ENCODE results near the gene LNX2.
"Not testable (repeated sequence)": the region's sequence is repeated elsewhere in the genome, so short reads cannot be mapped to it uniquely, and the experiment has no call there.

Gene LNX2

DNA sequence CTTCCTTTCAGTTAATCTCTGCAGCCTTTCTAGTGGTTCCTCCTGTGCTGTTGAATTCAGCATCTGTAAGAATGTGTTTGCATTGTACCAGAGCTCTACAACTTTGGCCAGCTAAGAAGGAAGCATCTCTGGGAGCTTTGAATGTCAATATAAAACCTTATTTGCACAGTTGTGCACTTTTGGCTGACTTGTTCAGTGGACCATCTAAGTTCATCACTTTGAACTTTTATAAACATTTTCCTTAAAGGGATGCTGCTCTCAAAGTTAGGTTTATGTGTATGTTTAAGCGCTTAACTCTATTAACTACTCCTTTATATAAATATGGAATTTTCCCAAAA lies 16.9 kb upstream of the LNX2 start:
- no peak for DNase-seq (ENCODE audit: low read depth, low spot score)

DNA sequence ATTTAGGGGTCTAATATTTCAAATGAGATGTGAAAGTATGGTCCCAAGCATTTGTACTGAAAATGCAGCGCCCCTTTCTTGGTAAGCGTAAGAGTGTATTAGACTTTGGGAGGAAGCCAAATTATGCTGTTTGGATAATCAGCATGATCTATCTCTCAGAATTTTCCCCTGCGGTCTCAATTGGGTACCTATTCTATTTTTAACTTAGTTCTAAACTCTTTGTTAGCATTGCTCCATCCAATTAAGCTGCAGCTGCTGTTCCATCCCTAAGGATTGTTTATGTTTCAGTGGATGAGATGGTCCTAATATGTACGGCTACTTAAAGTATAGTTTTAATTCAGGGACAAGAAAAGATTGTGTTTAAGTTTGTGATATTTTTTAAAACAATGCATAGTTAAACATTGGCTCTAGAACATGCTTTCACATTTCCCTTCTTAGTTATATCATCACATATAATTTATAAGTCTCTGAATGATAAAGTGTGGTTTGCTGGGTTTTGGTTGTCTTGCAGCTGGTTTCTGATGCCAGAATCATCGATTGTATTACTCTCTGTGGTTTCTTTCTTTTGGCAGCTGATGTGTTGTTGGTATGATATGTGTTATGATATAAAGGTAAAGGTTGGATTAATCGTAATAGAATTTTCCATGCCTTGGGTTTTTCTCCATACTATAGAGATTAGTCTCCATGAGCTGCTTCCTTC lies 16.4 kb upstream of the LNX2 start:
- DNase-seq (ENCODE audit: low read depth, low spot score) = no peak

- DNase-seq (ENCODE audit: low read depth, low spot score) = no peak
These were observed 14.9 kb upstream of the LNX2 start for GRCh38 chr13:27635266-27635665.

GRCh38 chr13:27634791-27635190 lies 14.5 kb upstream of the LNX2 start:
- no peak for DNase-seq (ENCODE audit: low read depth, low spot score)

DNA sequence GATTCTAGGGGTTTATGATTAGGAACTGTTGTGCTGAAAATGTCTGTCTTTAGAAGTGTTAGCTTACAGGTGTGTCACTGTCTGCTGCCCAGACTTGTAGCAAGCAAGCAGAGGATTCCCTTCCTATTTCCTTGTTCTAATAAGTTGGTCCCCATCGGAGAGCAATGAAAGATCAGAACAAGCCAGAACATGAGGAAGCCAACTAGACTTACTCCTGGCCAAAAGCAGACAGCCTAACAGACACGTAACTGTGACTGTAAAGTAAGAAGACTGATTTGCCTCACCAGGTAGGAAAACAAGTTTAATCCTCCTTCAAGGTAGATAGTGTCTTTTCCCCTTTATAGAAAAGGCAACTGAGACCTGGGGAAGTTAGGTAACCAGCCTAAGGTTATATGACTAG lies 13.9 kb upstream of the LNX2 start:
- no peak for DNase-seq (ENCODE audit: low read depth, low spot score)

- DNase-seq (ENCODE audit: low read depth, low spot score) = no peak
These were observed 12.3 kb upstream of the LNX2 start for GRCh38 chr13:27632648-27633047.

DNA sequence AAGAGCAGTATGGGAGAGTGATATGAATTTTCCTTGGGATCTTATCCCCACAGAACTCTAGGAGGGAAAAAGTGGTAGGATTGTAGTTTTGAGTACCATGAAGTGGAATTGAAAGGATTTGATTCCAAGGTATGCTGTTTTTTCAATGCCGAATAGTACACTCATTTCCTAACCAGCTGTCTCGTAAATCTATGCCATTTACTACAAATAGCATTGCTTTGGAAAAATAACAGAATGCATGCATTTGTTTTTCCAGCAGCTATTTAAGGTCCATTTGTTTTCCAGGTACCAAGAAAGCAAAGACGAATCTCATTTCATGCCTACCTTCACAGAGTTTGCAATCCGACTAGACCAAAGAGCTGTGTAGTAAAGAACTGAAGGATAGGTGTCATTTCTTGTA lies 11.9 kb upstream of the LNX2 start:
- DNase-seq (ENCODE audit: low read depth, low spot score) = no peak

GRCh38 chr13:27631665-27632064 lies 11.3 kb upstream of the LNX2 start:
- no peak for DNase-seq (ENCODE audit: low read depth, low spot score)

GRCh38 chr13:27631156-27631555 lies 10.8 kb upstream of the LNX2 start:
- DNase-seq (ENCODE audit: low read depth, low spot score) = no peak

GRCh38 chr13:27628766-27629165 lies 8.4 kb upstream of the LNX2 start:
- not testable (repeated sequence) for DNase-seq (ENCODE audit: low read depth, low spot score)

- no peak for DNase-seq (ENCODE audit: low read depth, low spot score)
These were observed 7.8 kb upstream of the LNX2 start for GRCh38 chr13:27628081-27628480.

GRCh38 chr13:27627380-27627779 lies 7.1 kb upstream of the LNX2 start:
- DNase-seq (ENCODE audit: low read depth, low spot score) = no peak

- no peak for DNase-seq (ENCODE audit: low read depth, low spot score)
These were observed 5.5 kb upstream of the LNX2 start for GRCh38 chr13:27625839-27626238.

- DNase-seq (ENCODE audit: low read depth, low spot score) = no peak
These were observed 3.7 kb upstream of the LNX2 start for GRCh38 chr13:27624071-27624470.

DNA sequence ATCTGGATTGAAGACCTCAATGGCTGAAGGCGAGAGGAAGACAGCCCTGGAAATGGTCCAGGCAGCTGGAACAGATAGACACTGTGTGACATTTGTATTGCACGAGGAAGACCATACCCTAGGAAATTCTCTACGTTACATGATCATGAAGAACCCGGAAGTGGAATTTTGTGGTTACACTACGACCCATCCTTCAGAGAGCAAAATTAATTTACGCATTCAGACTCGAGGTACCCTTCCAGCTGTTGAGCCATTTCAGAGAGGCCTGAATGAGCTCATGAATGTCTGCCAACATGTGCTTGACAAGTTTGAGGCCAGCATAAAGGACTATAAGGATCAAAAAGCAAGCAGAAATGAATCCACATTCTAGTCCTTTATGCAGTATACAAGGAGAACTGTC lies 2.6 kb upstream of the LNX2 start:
- DNase-seq (ENCODE audit: low read depth, low spot score) = no peak

GRCh38 chr13:27622102-27622820 lies 1.9 kb upstream of the LNX2 start:
- no peak for DNase-seq (ENCODE audit: low read depth, low spot score)

DNA sequence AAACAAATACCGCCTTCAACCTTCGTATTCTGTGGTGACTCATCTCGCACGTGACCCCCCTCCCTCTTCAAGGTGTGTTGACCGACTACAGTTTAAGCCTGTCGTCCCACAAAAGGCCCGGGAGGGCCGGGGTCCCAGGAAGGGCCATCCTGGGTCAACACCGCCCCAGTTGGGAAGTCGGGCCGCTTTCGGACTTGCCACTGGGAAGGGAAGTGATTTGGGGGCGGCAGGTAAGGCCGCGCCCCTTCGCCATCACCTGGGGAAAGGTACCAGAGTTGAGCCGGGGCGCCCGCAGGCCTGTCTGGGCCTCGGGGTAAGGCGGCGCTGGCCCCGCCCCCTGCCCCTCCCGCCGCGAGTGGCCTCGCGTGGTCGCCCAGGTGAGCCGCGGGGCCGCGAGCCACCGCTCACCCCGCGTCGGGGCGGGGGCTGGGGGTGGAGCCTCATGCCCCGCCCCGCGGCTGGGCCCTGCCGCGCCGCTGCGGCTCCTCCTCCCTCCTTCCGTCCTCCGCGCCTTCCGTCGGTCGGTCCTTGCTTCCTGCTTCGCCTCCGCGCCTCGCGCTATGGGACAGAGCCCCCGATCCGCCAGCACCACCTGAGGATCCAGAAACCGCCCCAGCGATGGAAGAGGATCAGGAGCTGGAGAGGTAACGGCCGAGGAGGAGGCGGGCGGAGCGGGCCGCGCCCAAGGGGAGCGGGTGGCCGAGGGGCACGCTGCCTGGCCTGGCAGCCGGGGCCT lies 1.2 kb upstream of the LNX2 start, which contains the start of gene POLR1D:
Gene POLR1D (plus strand): TSS at position 527 of the 736 bp plus-strand sequence. CDS start 92 bp downstream, at position 619.
- DNase-seq (ENCODE audit: low read depth, low spot score) = peak; percentile 75

GRCh38 chr13:27621116-27621365 lies 712 bp upstream of the LNX2 start:
- DNase-seq (ENCODE audit: low read depth, low spot score) = no peak

- DNase-seq (ENCODE audit: low read depth, low spot score) = peak; percentile 5
These were observed 477 bp downstream of the LNX2 start for GRCh38 chr13:27619728-27620376.

DNA sequence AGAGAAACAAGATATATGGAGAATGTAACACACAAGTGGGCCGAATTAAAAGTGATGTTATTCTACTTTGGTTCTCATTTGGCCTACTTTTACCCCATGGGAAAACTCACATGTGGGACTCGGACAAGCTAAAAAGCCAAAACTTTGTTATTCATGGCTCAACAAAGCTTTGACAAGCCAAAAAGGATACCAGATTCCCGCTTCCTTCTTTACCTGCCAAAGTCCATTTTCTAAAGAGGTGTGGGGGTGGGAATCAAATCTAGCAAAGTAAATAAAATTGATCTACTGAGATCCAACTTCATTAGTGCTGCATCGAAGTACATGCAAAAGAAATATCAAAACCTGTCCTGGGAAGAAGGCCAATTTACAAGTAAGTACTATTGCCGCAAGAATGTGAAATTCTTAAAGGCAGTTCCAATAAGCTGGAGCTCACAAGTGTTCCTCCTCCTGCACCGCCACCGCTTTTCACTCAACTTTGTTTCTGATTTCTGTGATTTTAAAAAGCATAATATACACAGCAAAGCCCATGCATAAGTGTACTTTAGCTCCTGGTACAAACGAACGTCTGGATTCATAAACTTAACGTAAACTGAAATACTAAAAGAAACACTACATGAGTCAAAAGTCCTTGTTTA lies 1.1 kb downstream of the LNX2 start:
- no peak for DNase-seq (ENCODE audit: low read depth, low spot score)

DNA sequence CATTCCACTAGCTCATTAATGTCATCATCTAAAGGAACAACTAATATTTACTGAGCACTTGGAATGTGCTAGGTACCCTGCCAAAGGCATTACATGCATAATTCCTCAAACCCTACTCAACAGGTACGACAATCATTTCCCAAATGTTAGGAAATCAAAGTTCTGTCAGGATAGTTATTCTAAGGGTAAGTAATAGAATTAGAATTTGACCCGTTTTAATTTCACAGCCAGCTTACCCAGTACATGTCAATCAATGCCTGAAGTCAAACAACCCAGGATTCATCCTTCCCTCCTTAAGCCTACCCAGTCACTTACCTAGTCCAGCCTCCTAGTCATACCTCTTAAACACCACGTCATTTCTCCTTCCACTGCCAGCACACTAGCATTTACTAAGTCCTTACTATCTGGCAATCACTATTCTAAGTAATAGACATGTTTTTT lies 2.4 kb downstream of the LNX2 start:
- DNase-seq (ENCODE audit: low read depth, low spot score) = no peak

GRCh38 chr13:27613628-27614027 lies 6.7 kb downstream of the LNX2 start:
- DNase-seq (ENCODE audit: low read depth, low spot score) = no peak
